GM10248 (cell line): ENCODE data around the gene LVRN.

Source experiments
- CTCF ChIA-PET: fragments of 300-600 bp; sonication (Branson Sonifier 250); formaldehyde crosslinking; extraction: SDS; loops from one replicate; lab custom pipeline; 2021; ENCODE audit warnings: antibody characterized with exemption; lab: Yijun Ruan, JAX
- POLR2A ChIA-PET: fragments of 350-650 bp; sonication (Branson Sonifier 250); formaldehyde crosslinking; extraction: SDS; loops from one replicate; lab custom pipeline; 2020; ENCODE audit warnings: antibody characterized with exemption; lab: Yijun Ruan, JAX
- DNase-seq: peaks from one replicate; pipeline ENCODE4 v3.0.0; 2012; ENCODE audit errors: extremely low spot score
- TF ChIP-seq, protein P1 (sequence below): IDR thresholded peaks from 2 replicates; pipeline ENCODE4 v1.5.1; 2012; ENCODE audit warnings: mild to moderate bottlenecking, low read depth; ENCODE audit errors: extremely low read depth, missing control alignments, control extremely low read depth

Gene LVRN

DNA sequence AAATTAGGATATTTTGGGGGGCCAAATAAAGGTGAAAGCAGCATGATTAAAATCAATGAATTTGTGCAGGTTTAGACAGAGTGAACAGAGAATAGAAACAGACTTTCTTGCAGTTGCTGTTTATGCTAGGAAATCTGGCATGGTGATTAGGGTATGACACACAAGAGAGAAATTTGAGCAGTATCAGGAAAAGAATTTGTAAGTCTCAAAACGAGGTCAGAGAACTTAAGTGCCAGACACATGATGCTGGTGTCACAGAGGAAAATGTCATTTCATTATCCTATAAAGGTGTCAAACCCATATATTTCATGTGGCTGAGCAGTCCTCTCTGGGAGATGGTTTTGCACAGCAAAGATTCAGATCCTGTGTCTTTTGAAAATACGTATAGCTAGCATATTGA, 15.7 kb downstream of the LVRN start:
- no peak for DNase-seq
- POLR2A ChIA-PET = no interaction called here
- TF ChIP-seq, protein P1, sequence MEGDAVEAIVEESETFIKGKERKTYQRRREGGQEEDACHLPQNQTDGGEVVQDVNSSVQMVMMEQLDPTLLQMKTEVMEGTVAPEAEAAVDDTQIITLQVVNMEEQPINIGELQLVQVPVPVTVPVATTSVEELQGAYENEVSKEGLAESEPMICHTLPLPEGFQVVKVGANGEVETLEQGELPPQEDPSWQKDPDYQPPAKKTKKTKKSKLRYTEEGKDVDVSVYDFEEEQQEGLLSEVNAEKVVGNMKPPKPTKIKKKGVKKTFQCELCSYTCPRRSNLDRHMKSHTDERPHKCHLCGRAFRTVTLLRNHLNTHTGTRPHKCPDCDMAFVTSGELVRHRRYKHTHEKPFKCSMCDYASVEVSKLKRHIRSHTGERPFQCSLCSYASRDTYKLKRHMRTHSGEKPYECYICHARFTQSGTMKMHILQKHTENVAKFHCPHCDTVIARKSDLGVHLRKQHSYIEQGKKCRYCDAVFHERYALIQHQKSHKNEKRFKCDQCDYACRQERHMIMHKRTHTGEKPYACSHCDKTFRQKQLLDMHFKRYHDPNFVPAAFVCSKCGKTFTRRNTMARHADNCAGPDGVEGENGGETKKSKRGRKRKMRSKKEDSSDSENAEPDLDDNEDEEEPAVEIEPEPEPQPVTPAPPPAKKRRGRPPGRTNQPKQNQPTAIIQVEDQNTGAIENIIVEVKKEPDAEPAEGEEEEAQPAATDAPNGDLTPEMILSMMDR = no peak
- CTCF ChIA-PET = no interaction called here

DNA sequence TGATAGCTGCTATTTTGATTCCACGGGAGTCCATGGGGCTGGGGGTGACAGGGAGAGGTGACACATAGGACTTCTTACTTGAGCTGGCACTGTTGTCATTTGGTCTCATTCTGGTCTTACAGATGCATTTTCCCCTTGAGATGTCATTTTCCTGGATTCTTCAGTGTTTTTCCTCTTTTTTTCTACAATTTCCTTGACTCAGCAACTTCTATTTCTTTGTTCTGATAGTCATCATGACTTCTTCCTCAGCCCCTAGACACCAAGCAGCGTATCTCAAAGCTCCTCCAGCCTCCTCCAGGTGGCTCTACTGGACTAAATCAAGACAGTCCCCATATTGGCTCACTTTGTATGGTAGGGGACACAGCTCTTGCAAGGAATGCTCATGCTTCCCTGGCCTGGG, 16.5 kb downstream of the LVRN start:
- DNase-seq = no peak
- ChIA-PET POLR2A (interaction anchor here (0.6 kb wide), 1 partner anchor 44 kb away, joined by 3 read pairs; no protein-coding TSS in a partner anchor), CTCF (interaction anchor here (0.9 kb wide), 1 partner anchor 17 kb away, joined by 3 read pairs; no protein-coding TSS in a partner anchor)
- TF ChIP-seq, protein P1 = no peak

DNA sequence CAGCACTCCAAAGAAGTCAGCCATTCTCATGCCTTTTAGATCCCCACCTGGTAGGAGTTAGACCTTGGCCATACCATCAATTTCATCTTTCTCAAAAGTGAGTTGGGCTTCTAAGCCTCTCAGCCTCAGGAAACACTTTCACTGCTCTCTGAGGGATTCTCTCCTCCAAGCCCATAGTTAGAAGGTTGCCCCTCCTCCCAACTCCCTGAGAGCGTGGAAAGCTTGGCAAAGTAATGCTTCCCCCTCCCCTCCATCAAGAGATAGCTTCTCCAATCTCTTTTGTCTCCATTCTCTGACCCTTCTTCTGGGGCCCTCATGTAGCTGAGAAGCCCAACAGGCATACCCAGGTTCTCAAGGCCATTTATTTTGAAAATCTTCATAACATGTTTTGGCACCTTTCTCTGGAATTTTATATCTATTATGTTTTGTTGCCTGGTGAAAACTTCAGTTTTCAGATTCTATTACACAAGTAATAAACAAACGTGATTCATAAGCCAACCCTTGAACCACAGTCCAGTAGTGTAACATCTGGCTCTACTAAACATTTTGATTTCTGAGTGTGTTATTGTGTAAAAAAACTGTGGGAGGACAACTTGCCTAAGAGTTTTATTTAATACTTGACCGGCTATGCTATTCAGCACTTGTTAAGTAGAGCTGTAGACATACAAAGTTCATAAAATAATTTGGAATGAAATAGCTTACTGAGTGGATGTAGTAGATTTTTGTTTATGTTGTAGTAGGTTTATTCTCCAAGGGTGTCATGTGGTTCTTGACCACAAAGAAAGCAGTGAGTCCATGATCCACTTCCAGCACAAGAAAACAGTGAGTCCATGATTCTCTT, 17.1 kb downstream of the LVRN start:
- TF ChIP-seq, protein P1 = no peak
- ChIA-PET CTCF (interaction anchor here (0.9 to 1.2 kb wide), 2 partner anchors 9 to 18 kb away, joined by 3 read pairs; no protein-coding TSS in a partner anchor), POLR2A (interaction anchor here (0.6 kb wide), 1 partner anchor 44 kb away, joined by 3 read pairs; no protein-coding TSS in a partner anchor)
- no peak for DNase-seq

DNA sequence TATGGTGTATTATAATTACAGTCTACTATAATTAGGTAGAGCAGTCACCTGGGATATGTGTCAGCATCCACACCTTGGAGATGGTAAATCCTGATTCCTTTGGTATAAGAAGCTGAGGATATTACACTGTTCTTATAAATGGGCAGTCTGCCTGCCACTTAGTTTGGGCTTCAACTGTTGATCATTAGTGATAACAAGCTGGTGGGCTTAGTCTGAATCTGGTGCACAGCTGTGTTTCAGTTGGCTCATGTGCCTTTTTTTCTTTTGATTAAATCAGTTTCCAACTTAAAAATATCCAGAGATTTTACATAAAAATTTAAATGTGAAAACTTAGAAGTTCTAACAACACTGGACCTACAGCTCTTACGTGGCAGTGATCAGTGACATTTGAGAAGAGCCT, 21.2 kb downstream of the LVRN start:
- TF ChIP-seq, protein P1 = no peak
- DNase-seq = no peak
- ChIA-PET CTCF (interaction anchor here (1.2 to 2.2 kb wide), 4 partner anchors 9 to 14 kb away, joined by 3 to 7 read pairs (median 4); no protein-coding TSS in a partner anchor), POLR2A (no interaction called here)

DNA sequence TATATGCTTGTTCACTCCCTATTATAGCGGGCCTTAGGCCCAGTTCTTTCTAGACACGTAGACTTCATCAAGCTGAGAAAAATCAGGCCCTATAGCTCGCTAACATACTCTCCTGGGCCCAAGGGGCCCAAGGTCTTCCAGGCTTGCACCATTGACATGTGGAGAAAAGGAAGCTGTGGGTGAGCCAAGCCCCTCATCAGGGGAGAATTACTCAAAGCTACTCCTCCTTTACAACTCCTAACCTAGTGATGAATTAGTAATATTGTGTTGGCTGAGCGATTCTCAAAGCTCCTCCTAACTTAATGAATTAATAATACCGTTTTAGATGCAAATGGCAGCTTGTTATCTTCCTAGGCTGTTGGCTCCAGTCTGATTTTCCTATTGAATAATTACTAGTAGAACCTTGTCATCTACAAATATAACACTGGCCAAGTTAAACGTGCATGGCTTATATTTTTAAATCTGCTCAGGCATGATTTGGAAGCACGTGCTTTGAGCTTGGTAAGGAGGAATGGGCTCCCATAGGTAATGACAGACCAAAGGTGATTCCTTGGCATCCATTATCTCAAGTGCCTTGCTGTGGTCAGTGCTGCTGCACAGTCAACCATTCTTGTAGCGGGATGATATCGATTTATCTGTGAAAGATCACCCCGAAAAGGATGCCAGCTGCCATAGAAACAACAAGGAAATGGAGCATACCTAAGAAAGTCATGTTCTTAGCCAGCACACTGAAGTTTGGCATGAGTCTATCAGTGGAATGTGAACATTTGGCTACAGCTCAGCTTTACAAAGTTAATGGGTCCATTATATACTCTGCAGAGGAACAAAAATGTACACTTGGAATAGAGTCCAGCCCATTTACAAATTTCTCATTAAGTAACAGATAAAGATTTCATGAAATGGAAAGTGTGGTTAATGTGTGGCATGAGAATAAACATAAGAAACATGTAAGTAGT, 23.8 kb downstream of the LVRN start:
- no peak for DNase-seq
- TF ChIP-seq, protein P1 = no peak
- ChIA-PET POLR2A (no interaction called here), CTCF (interaction anchor here (0.9 to 2.2 kb wide), 4 partner anchors 10 to 24 kb away, joined by 3 to 7 read pairs (median 4); partner anchors contain the start of gene LVRN)

DNA sequence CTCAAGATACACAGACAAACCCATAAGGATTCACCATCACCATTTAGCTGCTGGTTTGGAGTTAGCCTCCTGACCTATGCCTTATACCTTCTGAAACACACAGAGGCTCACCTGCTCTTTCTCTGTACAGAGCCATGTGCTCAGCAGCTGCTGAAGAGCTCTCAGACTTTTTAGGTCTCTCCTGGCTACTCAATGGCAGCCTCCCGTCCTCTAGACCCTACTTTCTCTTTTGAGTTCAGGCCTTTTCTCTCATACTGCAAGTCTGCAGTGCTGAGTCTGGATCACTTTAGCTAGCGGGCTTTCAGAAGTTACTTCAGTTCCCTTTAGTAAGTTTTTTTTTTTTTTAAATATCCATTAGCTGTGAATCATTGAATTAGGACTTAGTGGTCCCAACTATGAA, 25.7 kb downstream of the LVRN start:
- DNase-seq = no peak
- ChIA-PET POLR2A (no interaction called here), CTCF (interaction anchor here (1.3 to 1.5 kb wide), 2 partner anchors 10 to 21 kb away, joined by 3 to 6 read pairs; no protein-coding TSS in a partner anchor)
- TF ChIP-seq, protein P1 = no peak
